Keratinocyte (primary cell): Measurements from ENCODE around the gene STMND1.

ENCODE experiments used
- EZH2 ChIP-seq: IDR thresholded peaks from one replicate; pipeline ENCODE4 v1.6.1; 2012; ENCODE audit warnings: inconsistent platforms, mild to moderate bottlenecking, low read length, moderate library complexity
- TF ChIP-seq, protein P1 (sequence below), 3 experiments: IDR thresholded peaks in 1 of 3; conservative IDR thresholded peaks in 1 of 3; optimal IDR thresholded peaks in 1 of 3; 2 replicates in 2 of 3; 3 replicates in 1 of 3; pipeline versions ENCODE3 to v1.5.1; 2011; ENCODE audit warnings: low read length in 3 of 3, mild to moderate bottlenecking in 3 of 3, moderate library complexity in 2 of 3, control low read depth in 1 of 3, inconsistent platforms in 1 of 3; ENCODE audit not compliant: insufficient read depth in 2 of 3; ENCODE audit errors: extremely low read depth in 1 of 3

DNA sequence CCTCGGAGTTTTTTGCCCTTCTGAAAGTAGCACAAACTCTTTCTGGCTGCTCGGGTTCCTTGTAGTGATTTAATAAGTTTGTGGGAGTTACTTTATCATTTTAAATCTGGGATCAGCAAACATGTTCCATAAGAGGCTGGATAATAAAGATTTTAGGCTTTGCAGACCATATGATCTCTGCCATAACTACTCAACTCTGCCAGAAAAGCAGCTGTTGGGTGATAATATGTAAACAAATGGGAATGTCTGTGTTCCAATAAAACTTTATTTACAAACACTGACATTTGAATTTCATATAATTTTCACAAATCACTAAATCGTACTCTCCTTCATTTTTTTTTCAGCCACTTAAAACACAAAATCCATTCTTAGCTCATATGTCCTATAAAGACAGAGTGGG, 3.9 kb upstream of the STMND1 start:
- no peak for TF ChIP-seq EZH2
- TF ChIP-seq, protein P1, sequence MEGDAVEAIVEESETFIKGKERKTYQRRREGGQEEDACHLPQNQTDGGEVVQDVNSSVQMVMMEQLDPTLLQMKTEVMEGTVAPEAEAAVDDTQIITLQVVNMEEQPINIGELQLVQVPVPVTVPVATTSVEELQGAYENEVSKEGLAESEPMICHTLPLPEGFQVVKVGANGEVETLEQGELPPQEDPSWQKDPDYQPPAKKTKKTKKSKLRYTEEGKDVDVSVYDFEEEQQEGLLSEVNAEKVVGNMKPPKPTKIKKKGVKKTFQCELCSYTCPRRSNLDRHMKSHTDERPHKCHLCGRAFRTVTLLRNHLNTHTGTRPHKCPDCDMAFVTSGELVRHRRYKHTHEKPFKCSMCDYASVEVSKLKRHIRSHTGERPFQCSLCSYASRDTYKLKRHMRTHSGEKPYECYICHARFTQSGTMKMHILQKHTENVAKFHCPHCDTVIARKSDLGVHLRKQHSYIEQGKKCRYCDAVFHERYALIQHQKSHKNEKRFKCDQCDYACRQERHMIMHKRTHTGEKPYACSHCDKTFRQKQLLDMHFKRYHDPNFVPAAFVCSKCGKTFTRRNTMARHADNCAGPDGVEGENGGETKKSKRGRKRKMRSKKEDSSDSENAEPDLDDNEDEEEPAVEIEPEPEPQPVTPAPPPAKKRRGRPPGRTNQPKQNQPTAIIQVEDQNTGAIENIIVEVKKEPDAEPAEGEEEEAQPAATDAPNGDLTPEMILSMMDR (optimal IDR thresholded peaks at IDR 0.05 in 1 of 3, IDR thresholded peaks at IDR 0.05 in 1 of 3, conservative IDR thresholded peaks at IDR 0.05 in 1 of 3; ENCODE audit: extremely low read depth in 1 of 3, insufficient read depth in 2 of 3, low read length in 3 of 3) = no peak
